Tibial artery (tissue), 4 donors: ENCODE measurements around the gene TUBA3D.
"Not testable (repeated sequence)": the region's sequence is repeated elsewhere in the genome, so short reads cannot be mapped to it uniquely, and the experiment has no call there.

Experiments used
- DNase-seq, 2 donors: peaks; one replicate each; pipeline ENCODE4 v3.0.0-alpha.2; 2019
- H3K27ac ChIP-seq, 2 donors: fragments of 200-600 bp; sonication (generic) in 1 of 2; 1 replicate in 1 of 2; 2 replicates in 1 of 2; pipeline ENCODE4 v1.5.1; 2018 to 2019; ENCODE audit warnings: mild to moderate bottlenecking in 1 of 2
- H3K27me3 ChIP-seq, 2 donors: fragments of 200-600 bp; sonication (generic) in 1 of 2; one replicate each; pipeline versions ENCODE4 v1.5.1 to v1.6.0; 2016 to 2019
- H3K36me3 ChIP-seq, 3 donors: fragments of 200-600 bp; sonication (generic) in 2 of 3; one replicate each; pipeline ENCODE4 v1.5.1; 2016 to 2019; ENCODE audit warnings: mild to moderate bottlenecking in 2 of 3
- H3K4me1 ChIP-seq, 4 donors: fragments of 200-600 bp; sonication (generic) in 2 of 4; 1 replicate in 3 of 4; 2 replicates in 1 of 4; pipeline ENCODE4 v1.5.1; 2016 to 2019
- H3K4me3 ChIP-seq, 2 donors: fragments of 200-600 bp; sonication (generic) in 1 of 2; 1 replicate in 1 of 2; 2 replicates in 1 of 2; pipeline ENCODE4 v1.5.1; 2018 to 2019; ENCODE audit warnings: mild to moderate bottlenecking in 2 of 2
- H3K9me3 ChIP-seq, 3 donors: fragments of 200-600 bp; sonication (generic) in 1 of 3; one replicate each; pipeline ENCODE4 v1.5.1; 2016 to 2019
- intact Hi-C: fragments of 100-400 bp; cut with DNase I; formaldehyde crosslinking; loops from one replicate; pipeline ENCODE4 v1.15.0; 2023; ENCODE audit warnings: low total_unique reads

The TUBA3D gene

DNA sequence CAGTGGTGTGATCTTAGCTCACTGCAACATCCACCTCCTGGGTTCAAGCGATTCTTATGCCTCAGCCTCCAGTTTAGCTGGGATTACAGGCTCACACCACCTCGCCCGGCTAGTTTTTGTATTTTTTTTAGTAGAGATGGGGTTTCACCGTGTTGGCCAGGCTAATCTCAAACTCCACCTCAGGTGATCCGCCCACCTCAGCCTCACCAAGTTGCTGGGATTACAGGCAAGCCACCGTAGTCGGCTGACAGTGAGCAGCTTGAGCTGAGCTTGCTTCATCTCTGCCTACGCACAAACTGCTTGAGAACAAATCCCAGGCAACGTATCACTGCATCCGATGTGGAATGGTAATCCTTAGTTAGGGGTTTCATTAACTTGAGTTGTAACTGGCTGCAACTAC lies 8.2 kb upstream of the TUBA3D start:
- H3K9me3 ChIP-seq, H3K4me1 ChIP-seq, H3K27ac ChIP-seq, H3K4me3 ChIP-seq, intact Hi-C loops, H3K27me3 ChIP-seq, DNase-seq: not testable (repeated sequence)
- peaks cover 0 to 10% (median 0%) of the 10 kb centered on the region in 3 donors for H3K36me3 ChIP-seq

DNA sequence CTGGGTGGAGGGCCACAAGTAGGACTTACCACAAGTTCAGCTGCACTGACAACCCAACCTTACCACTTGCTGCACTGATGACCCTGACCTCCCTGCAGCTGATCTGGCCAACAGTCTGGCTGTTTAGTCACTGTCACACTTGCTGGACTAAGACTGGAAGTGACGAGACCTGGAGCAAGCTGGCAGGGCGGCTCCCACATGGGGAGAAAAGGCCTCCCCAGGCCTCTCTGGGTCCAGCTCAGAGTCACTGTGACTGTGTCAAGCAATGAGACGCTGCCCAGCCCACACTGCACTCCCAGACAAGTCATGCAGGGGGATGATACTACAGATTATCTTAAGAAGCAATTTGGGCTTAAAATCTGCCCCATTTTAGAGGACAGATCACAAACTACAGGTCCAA lies 5.0 kb upstream of the TUBA3D start:
- H3K27ac ChIP-seq, H3K4me3 ChIP-seq, H3K27me3 ChIP-seq, H3K4me1 ChIP-seq, H3K36me3 ChIP-seq, DNase-seq, H3K9me3 ChIP-seq, intact Hi-C loops: not testable (repeated sequence)

DNA sequence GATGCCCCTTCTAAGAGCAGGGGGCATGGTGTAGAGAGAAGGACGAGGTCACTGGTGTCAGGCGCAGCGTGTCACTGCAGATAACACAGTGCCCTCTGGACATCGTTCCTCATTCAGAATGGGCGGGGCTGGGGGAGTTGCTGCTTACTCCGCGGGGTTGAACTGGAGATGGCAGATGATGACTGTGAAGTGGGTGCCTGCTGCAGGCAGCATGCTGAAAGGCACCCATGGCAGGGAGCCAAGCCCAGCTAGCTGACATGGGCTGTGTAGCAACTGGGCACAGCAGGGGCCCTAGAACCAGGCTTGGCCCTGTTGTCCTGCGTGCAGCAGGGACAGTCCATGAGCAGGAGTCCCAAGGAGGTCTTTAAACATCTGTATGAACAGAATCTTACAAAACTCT lies 4.3 kb upstream of the TUBA3D start:
- intact Hi-C loops, H3K36me3 ChIP-seq, H3K4me1 ChIP-seq, H3K27me3 ChIP-seq, DNase-seq, H3K27ac ChIP-seq, H3K9me3 ChIP-seq, H3K4me3 ChIP-seq: not testable (repeated sequence)

DNA sequence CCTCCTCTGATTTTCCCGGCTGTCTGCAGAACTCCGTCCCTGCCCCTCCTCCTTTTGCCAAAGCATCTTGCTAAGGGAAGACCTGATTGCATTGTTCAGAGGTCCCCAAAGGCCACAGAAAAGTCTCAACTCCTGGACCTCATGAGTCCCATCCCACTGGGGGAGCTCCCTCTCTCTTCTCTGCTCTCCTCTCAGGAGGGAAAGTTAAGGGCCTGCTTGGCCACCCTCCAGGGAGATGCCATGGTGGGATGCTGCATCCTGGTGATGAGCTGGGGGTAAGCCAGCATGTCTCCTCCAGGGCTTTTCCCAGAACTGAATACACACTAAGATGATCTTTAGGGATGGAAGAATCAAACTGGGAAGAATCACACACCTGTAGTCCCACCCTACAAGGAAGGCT lies 2.7 kb upstream of the TUBA3D start:
- H3K27me3 ChIP-seq, H3K4me3 ChIP-seq, intact Hi-C loops, DNase-seq, H3K36me3 ChIP-seq, H3K9me3 ChIP-seq, H3K27ac ChIP-seq, H3K4me1 ChIP-seq: not testable (repeated sequence)

DNA sequence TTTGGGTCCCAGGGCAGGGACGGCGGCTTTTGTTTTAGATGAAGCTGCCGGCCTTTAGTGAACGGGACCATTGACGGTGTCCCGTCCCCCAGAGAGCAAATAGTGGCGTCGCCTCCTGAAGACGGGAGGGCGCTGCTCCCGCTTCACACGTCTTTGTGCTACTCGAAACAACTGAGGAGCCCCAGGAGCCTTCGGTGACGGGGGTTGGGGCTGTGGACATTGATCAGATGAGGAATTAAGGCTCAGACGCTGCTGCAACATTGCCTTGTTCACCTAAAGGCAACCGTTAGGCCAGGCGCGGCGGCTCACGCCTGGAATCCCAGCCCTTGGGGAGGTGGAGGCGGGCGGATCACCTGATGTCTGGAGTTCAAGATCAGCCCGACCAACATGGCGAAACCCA lies 444 bp downstream of the TUBA3D start:
- H3K9me3 ChIP-seq, H3K4me3 ChIP-seq, H3K4me1 ChIP-seq, H3K27ac ChIP-seq, intact Hi-C loops, H3K27me3 ChIP-seq, H3K36me3 ChIP-seq: not testable (repeated sequence)
- DNase-seq, result peak in 1 of 2 donors; percentile 25

DNA sequence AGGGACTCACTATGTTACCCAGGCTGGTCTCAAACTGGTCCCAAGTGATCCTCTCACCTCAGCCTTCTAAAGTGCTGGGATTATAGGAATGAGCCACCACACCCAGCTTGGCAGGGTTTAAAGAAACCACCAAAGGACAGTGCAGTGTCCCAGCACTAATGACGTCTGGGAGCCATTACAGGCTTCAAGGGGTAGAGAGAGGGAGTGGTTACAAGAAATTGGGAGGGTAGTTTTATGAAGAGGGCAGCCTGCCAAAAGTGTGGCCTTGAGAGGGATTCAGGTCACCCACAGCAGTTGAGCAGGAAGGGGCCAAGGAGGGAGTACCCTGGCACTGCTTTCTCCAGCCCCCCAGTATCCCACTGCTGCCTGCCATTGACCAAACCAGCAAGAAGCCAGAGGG lies 1.3 kb downstream of the TUBA3D start:
- H3K27me3 ChIP-seq, H3K27ac ChIP-seq, intact Hi-C loops, H3K4me1 ChIP-seq, H3K4me3 ChIP-seq, H3K36me3 ChIP-seq, H3K9me3 ChIP-seq: not testable (repeated sequence)
- peak in 1 of 2 donors; percentile 23 for DNase-seq

DNA sequence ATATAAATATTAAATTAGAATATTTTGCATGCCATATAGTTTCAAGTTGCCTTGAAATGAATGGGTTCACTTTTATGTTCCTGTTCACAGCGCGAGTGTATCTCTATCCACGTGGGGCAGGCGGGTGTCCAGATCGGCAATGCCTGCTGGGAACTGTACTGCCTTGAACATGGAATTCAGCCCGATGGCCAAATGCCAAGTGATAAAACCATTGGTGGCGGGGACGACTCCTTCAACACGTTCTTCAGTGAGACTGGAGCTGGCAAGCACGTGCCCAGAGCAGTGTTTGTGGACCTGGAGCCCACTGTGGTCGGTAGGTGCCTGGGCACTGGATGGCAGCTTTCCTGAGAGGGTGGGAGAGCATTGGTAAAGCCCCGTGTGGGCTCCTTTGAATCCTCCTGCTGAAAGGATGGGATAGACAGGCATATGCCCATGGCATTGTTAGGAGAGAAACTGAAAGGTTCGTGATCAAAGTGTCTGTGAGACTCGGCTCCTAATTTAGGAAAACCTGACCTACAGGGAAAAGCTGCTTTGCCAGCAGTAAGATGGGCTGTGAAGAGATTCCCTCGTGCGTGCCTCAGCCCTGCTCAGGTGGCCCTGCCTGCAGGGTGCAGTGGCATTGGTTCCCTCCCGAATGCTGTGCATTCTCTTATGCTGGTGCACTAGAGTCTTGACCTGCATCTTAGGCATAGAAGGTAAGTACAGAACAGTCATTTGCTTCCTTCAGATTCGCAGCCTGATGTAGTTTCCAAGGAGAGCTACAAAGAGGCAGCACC lies 2.3 kb downstream of the TUBA3D start:
- H3K9me3 ChIP-seq, H3K36me3 ChIP-seq, H3K4me3 ChIP-seq, H3K27me3 ChIP-seq, H3K27ac ChIP-seq, H3K4me1 ChIP-seq, intact Hi-C loops: not testable (repeated sequence)
- DNase-seq, result peak in 1 of 2 donors; percentile 10

DNA sequence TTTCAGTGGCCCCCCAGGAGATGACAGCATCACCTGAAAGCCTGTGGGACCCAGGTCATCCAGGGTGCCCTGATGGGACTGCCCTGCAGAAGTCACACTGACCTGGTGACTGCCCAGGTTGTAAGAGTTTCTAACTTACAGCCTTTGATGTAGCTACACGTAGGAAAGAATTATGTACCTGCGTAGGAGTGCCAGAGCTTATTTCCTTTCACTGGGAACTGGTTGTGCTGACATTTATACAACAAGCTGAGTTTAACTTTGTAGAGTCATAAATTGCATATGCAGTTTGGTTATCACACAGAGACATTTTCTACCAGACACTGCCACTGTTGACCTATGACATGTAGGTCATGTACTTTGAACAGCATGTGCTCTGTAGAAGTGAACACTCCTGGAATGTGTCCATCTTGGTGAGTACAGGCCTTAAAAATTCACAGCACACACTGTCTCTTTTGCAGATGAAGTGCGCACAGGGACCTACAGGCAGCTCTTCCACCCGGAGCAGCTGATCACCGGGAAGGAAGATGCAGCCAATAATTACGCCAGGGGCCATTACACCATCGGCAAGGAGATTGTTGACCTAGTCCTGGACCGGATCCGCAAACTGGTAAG lies 3.0 kb downstream of the TUBA3D start:
- H3K27ac ChIP-seq, H3K4me3 ChIP-seq, H3K27me3 ChIP-seq, intact Hi-C loops, H3K9me3 ChIP-seq, H3K4me1 ChIP-seq: not testable (repeated sequence)
- DNase-seq, result peak in 1 of 2 donors; percentile 11
- peaks cover 0 to 13% (median 0%) of the 10 kb centered on the region in 3 donors for H3K36me3 ChIP-seq

DNA sequence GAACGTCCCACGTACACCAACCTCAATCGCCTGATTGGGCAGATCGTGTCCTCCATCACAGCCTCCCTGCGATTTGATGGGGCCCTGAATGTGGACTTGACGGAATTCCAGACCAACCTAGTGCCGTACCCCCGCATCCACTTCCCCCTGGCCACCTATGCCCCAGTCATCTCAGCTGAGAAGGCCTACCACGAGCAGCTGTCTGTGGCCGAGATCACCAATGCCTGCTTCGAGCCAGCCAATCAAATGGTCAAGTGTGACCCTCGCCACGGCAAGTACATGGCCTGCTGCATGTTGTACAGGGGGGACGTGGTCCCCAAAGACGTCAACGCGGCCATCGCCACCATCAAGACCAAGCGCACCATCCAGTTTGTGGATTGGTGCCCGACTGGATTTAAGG lies 4.4 kb downstream of the TUBA3D start:
- H3K4me3 ChIP-seq, H3K4me1 ChIP-seq, H3K27me3 ChIP-seq, intact Hi-C loops, H3K27ac ChIP-seq, H3K9me3 ChIP-seq: not testable (repeated sequence)
- DNase-seq, result peak in 1 of 2 donors; percentile 52
- peaks cover 0 to 21% (median 0%) of the 10 kb centered on the region in 3 donors for H3K36me3 ChIP-seq

DNA sequence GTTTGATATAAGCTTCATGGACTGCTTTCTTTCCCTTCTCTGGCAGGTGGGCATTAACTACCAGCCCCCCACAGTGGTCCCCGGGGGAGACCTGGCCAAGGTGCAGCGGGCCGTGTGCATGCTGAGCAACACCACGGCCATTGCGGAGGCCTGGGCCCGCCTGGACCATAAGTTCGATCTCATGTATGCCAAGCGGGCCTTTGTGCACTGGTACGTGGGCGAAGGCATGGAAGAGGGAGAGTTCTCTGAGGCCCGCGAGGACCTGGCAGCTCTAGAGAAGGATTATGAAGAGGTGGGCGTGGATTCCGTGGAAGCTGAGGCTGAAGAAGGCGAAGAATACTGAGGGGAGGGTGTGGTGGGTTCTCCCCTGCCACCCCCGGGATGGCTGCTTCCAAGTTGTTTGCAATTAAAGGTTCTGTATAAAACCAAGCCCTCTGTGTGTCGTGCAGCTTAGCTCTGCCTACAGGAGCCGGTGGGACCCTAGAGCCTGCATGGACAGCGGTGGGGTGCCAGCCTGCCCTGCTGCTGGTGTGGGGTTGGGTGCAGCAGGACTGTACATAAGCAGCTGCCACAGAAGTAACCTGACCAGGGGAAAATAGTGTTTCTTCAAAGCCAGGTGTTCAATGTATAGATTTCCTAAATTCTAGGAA lies 6.7 kb downstream of the TUBA3D start:
- H3K4me1 ChIP-seq, H3K9me3 ChIP-seq, H3K4me3 ChIP-seq, H3K27me3 ChIP-seq, H3K27ac ChIP-seq, intact Hi-C loops: not testable (repeated sequence)
- DNase-seq, result peak in 1 of 2 donors; percentile 32
- peaks cover 0 to 16% (median 0%) of the 10 kb centered on the region in 3 donors for H3K36me3 ChIP-seq

DNA sequence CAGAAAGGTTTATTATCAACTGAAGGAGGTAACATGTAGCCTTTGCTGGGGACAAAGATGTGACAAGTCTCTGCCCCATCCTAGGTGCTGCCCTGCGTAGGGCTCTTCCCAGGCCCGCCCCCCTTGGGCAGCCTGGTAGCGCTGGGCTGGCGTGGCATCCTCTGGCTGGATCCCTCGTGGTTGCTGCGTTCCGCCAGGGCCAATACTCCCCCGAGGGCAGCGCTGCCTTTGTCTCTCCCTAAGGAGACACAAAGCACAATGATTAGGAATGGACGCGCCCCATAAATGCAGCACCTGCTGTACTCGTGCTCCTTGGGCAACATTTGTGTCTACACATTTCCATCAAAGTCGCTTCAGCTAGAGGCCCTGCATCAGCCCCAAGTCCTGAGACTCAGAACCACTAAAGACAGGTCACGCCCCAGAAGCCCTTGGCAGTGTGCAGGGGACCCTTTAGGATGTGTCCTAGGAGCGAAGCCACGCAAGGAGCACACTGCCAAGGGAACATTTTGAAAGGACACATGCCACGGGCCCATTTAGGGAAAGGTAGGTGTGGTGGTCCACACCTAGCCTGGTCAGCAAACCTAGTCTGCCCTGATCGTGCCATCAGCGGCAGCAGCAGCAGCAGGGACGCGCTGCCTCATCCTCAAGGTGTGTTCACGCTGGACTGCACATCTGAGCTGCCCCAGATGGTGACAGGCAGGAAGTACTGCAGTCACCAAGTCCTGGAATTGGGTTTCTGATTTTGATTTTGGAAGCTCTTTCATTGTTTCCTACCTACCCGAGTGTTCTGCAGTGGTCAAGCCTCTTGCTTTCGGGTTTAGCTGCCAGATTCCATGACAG lies 8.3 kb downstream of the TUBA3D start:
- H3K4me1 ChIP-seq, H3K4me3 ChIP-seq, intact Hi-C loops, H3K27ac ChIP-seq, H3K9me3 ChIP-seq, H3K27me3 ChIP-seq: not testable (repeated sequence)
- H3K36me3 ChIP-seq, result peaks cover 0 to 16% (median 0%) of the 10 kb centered on the region in 3 donors
- DNase-seq, result peak in 1 of 2 donors; percentile 48

DNA sequence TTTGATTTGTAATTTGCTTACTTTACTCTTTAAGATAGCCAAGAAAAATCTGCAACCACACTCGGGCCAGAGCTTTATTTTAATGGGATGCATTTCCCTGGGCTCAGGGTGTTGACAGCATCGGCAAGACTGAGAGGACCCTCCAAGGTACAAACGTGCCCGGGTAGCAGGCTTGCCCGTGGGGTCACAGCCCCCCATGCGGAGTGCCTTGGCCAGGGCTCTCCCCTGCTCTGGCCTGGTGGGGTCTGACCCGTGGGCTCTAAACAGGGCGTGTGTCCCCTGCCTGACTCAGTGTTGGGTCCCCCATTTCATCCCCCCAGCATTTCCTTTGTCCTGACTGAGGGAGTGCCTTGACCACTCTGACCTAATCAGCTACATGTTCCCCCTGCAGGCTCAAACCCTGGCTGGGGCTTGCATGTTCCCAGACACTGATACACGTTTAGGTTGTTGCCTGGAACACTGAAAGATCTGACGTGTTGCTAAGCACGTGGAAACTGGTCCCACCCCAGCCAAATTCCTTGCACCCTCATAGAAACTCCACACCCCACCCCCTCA lies 9.1 kb downstream of the TUBA3D start:
- H3K27me3 ChIP-seq, DNase-seq, H3K27ac ChIP-seq, intact Hi-C loops, H3K9me3 ChIP-seq, H3K4me3 ChIP-seq, H3K4me1 ChIP-seq: not testable (repeated sequence)
- peaks cover 0 to 16% (median 0%) of the 10 kb centered on the region in 3 donors for H3K36me3 ChIP-seq

DNA sequence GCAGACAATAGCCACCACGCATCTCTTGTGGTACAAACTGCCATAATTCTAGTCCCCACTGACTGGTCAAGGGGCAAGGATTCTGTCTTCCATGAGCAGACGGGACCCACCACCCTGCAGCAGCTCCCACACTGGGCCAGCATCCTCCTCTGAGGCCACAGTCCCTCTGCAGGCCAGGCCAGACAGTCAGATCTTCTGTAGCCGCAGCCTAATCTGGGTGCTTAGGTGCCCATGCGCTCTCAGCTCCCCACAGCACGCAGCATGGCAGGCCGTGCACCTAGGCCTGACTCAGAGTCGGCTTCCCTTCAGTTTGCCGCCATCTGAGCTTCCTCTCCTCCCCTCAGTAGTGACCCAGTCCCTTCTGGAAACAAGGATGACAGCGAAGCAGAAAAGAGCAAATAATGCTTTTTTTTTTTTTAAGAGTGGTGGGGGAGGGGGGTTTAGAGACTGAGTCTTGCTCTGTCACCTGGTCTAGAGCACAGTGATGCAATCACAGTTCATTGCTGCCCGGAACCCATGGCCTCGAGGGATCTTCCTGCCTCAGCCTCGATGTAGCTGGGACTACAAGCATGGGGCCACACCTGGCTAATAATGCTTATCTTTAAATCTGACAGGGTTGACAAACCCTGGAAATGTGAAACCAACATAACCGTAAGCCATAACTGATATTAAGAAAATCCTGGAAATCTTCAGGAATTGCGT lies 10.4 kb downstream of the TUBA3D start:
- intact Hi-C loops, H3K4me1 ChIP-seq, H3K9me3 ChIP-seq, H3K27me3 ChIP-seq, H3K27ac ChIP-seq, H3K4me3 ChIP-seq, DNase-seq: not testable (repeated sequence)
- H3K36me3 ChIP-seq, result peaks cover 0 to 16% (median 0%) of the 10 kb centered on the region in 3 donors
